SK-N-SH (cell line): ENCODE measurements around the gene SMAD3.

ENCODE experiments used
- EP300 ChIP-seq, 2 experiments: IDR thresholded peaks; 2 replicates each; pipeline versions ENCODE4 v1.4.0 to v1.6.1; 2012; ENCODE audit warnings: borderline replicate concordance in 1 of 2, low read depth in 1 of 2, low read length in 1 of 2
- EZH2phosphoT487 ChIP-seq: fragments of 200-600 bp; sonication (generic); IDR thresholded peaks from 2 replicates; pipeline ENCODE4 v1.6.1; 2017; ENCODE audit warnings: low read depth, mixed run types, mild to moderate bottlenecking, antibody characterized with exemption, moderate library complexity, borderline replicate concordance
- GATA2 ChIP-seq: sonication (generic); formaldehyde crosslinking; IDR thresholded peaks from 2 replicates; pipeline ENCODE4 v1.5.0; 2020; ENCODE audit warnings: mild to moderate bottlenecking, missing genetic modification reagents
- POLR2AphosphoS5 ChIP-seq: IDR thresholded peaks from 2 replicates; pipeline ENCODE4 v1.6.1; 2012; ENCODE audit warnings: low read depth, low read length
- RAD21 ChIP-seq: IDR thresholded peaks from 2 replicates; pipeline ENCODE4 v1.6.1; 2012; ENCODE audit warnings: mild to moderate bottlenecking, low read length
- RFX5 ChIP-seq: IDR thresholded peaks from 2 replicates; pipeline ENCODE4 v1.6.1; 2012; ENCODE audit warnings: mild to moderate bottlenecking, improper control_type of control experiment, low read length
- TCF12 ChIP-seq: IDR thresholded peaks from 2 replicates; pipeline ENCODE4 v1.4.0; 2012
- YY1 ChIP-seq: IDR thresholded peaks from 2 replicates; pipeline ENCODE4 v1.4.0; 2012; ENCODE audit warnings: low read depth, mild to moderate bottlenecking
- TF ChIP-seq, protein P1 (sequence below): fragments of 200-600 bp; sonication (generic); IDR thresholded peaks from 2 replicates; pipeline ENCODE4 v1.6.1; 2017; ENCODE audit warnings: antibody characterized with exemption, mild to moderate bottlenecking, moderate library complexity
- TF ChIP-seq, protein P2 (sequence below): fragments of 150-350 bp; IDR thresholded peaks from 2 replicates; pipeline ENCODE4 v1.6.1; 2017; ENCODE audit warnings: antibody characterized with exemption, low read length, low read depth, borderline replicate concordance
- TF ChIP-seq, protein P3 (sequence below): IDR thresholded peaks from 2 replicates; pipeline ENCODE4 v1.4.0; 2012; ENCODE audit warnings: low read depth
- TF ChIP-seq, protein P4 (sequence below): fragments of 150-350 bp; IDR thresholded peaks from 2 replicates; pipeline ENCODE4 v1.6.1; 2016; ENCODE audit warnings: mild to moderate bottlenecking, low read depth, low read length

DNA sequence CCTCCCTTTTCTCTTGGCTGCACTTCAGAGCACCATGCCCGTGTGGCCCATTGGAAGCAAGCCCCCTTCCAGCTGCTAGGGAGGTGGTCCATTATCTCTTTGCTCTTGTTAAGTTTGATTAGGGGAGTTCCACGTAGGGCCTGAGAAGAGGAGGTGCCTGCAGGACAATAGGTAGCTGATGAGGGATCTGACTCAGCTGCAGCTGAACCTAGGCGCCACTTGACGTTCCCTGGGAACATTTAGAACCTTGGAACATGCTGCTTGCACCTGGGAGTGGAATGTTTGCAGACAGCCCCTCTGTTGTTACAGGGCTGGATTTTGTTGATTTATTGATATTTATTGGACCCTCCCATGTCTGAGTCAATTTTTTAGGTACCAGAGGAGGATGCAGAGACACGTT, 4.7 kb downstream of the SMAD3 start:
- no peak for TF ChIP-seq POLR2AphosphoS5
- TF ChIP-seq RFX5: no peak
- TF ChIP-seq EZH2phosphoT487: no peak
- TF ChIP-seq, protein P1, sequence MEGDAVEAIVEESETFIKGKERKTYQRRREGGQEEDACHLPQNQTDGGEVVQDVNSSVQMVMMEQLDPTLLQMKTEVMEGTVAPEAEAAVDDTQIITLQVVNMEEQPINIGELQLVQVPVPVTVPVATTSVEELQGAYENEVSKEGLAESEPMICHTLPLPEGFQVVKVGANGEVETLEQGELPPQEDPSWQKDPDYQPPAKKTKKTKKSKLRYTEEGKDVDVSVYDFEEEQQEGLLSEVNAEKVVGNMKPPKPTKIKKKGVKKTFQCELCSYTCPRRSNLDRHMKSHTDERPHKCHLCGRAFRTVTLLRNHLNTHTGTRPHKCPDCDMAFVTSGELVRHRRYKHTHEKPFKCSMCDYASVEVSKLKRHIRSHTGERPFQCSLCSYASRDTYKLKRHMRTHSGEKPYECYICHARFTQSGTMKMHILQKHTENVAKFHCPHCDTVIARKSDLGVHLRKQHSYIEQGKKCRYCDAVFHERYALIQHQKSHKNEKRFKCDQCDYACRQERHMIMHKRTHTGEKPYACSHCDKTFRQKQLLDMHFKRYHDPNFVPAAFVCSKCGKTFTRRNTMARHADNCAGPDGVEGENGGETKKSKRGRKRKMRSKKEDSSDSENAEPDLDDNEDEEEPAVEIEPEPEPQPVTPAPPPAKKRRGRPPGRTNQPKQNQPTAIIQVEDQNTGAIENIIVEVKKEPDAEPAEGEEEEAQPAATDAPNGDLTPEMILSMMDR: no peak
- TF ChIP-seq, protein P2, sequence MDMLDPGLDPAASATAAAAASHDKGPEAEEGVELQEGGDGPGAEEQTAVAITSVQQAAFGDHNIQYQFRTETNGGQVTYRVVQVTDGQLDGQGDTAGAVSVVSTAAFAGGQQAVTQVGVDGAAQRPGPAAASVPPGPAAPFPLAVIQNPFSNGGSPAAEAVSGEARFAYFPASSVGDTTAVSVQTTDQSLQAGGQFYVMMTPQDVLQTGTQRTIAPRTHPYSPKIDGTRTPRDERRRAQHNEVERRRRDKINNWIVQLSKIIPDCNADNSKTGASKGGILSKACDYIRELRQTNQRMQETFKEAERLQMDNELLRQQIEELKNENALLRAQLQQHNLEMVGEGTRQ: no peak
- TF ChIP-seq RAD21: no peak
- TF ChIP-seq TCF12: no peak
- TF ChIP-seq, protein P3, sequence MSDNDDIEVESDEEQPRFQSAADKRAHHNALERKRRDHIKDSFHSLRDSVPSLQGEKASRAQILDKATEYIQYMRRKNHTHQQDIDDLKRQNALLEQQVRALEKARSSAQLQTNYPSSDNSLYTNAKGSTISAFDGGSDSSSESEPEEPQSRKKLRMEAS: no peak
- TF ChIP-seq, protein P4, sequence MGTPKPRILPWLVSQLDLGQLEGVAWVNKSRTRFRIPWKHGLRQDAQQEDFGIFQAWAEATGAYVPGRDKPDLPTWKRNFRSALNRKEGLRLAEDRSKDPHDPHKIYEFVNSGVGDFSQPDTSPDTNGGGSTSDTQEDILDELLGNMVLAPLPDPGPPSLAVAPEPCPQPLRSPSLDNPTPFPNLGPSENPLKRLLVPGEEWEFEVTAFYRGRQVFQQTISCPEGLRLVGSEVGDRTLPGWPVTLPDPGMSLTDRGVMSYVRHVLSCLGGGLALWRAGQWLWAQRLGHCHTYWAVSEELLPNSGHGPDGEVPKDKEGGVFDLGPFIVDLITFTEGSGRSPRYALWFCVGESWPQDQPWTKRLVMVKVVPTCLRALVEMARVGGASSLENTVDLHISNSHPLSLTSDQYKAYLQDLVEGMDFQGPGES: no peak
- no peak for TF ChIP-seq YY1
- no peak for TF ChIP-seq EP300 (IDR thresholded peaks at IDR 0.05; ENCODE audit: borderline replicate concordance in 1 of 2, low read depth in 1 of 2, low read length in 1 of 2)
- no peak for TF ChIP-seq GATA2 (CRISPR knock-in tag)
